Stomach (tissue), 4 donors: Measurements from ENCODE around the gene ZNF326.

ENCODE experiments used
- CTCF ChIP-seq, 7 experiments: fragments of 450-650 bp in 4 of 7; fragments of 200-600 bp in 3 of 7; sonication (generic) in 3 of 7; IDR thresholded peaks; one replicate each; pipeline ENCODE4 v1.5.1; 2016 to 2019; ENCODE audit warnings: antibody characterized with exemption in 7 of 7, control low read depth in 2 of 7, mild to moderate bottlenecking in 1 of 7
- EP300 ChIP-seq: sonication (generic); formaldehyde crosslinking; IDR thresholded peaks from one replicate; pipeline ENCODE4 v1.6.1; 2017; ENCODE audit warnings: antibody characterized with exemption
- POLR2A ChIP-seq, 4 donors: fragments of 450-650 bp; IDR thresholded peaks; one replicate each; pipeline ENCODE4 v1.6.1; 2016; ENCODE audit warnings: antibody characterized with exemption in 4 of 4, control low read depth in 2 of 4, mild to moderate bottlenecking in 1 of 4, moderate library complexity in 1 of 4

- TF ChIP-seq EP300 (no peak), CTCF (IDR thresholded peaks at IDR 0.05) (no peak), POLR2A (IDR thresholded peaks at IDR 0.05) (no peak)
Measured at GRCh38 chr1:89966656-89967055, 28.3 kb upstream of the ZNF326 start.
